Measurements from ENCODE around the gene TXNL4A.

DNA sequence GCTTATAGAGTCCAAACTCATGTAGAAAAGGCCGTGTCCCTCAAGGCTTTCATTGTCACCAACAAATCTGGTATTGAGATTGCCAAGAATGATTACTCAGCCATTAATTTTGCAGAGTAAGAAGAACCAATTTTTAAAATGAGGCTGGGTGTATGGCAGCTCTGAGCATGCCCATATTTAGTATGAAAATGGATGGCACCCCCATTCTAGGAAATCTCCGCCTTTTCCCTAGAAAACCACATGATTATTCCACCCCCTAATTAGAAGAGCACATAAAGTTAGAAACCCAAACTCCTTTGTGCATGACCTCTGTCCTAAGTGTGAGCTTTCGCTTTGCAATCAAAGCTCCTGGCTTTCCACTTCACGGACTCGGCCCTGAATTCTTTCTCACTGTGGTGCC lies 14.1 kb upstream of the TXNL4A start:
- TF ChIP-seq, protein P1, sequence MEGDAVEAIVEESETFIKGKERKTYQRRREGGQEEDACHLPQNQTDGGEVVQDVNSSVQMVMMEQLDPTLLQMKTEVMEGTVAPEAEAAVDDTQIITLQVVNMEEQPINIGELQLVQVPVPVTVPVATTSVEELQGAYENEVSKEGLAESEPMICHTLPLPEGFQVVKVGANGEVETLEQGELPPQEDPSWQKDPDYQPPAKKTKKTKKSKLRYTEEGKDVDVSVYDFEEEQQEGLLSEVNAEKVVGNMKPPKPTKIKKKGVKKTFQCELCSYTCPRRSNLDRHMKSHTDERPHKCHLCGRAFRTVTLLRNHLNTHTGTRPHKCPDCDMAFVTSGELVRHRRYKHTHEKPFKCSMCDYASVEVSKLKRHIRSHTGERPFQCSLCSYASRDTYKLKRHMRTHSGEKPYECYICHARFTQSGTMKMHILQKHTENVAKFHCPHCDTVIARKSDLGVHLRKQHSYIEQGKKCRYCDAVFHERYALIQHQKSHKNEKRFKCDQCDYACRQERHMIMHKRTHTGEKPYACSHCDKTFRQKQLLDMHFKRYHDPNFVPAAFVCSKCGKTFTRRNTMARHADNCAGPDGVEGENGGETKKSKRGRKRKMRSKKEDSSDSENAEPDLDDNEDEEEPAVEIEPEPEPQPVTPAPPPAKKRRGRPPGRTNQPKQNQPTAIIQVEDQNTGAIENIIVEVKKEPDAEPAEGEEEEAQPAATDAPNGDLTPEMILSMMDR (IDR thresholded peaks at IDR 0.05): no peak
- TF ChIP-seq EZH2 (IDR thresholded peaks at IDR 0.05; ENCODE audit: borderline replicate concordance, insufficient read depth, low read depth, low read length, poor library complexity, severe bottlenecking): no peak

All from B cell (primary cell).